Smooth muscle cell of the brain vasculature (primary cell): Measurements from ENCODE around the gene ATRIP.
"Not testable (repeated sequence)": the region's sequence is repeated elsewhere in the genome, so short reads cannot be mapped to it uniquely, and the experiment has no call there.

Experiments used
- DNase-seq: peaks from one replicate; pipeline ENCODE4 v3.0.0-alpha.2; 2012; ENCODE audit warnings: low read depth, low spot score

The ATRIP gene

GRCh38 chr3:48436477-48436787, 10.1 kb upstream of the ATRIP start:
- DNase-seq: no peak

GRCh38 chr3:48436855-48437254, 9.7 kb upstream of the ATRIP start:
- DNase-seq: no peak

GRCh38 chr3:48437812-48438211, 8.7 kb upstream of the ATRIP start:
- no peak for DNase-seq

GRCh38 chr3:48439820-48440589, 6.5 kb upstream of the ATRIP start, which contains the start of the genes CCDC51 and TMA7:
Gene CCDC51 (minus strand): TSS chr3:48440119. CDS start chr3:48435128, 4,991 bp downstream.
Gene TMA7 (plus strand): TSS chr3:48440257. CDS start chr3:48440297, 40 bp downstream.
- DNase-seq: peak; percentile 85

- no peak for DNase-seq
Observed at GRCh38 chr3:48440590-48440958, 6.0 kb upstream of the ATRIP start.

- DNase-seq: no peak
Observed at GRCh38 chr3:48441940-48442339, 4.6 kb upstream of the ATRIP start.

- DNase-seq: no peak
Observed at GRCh38 chr3:48445277-48445882, 1.2 kb upstream of the ATRIP start.

GRCh38 chr3:48446043-48446424, 503 bp upstream of the ATRIP start:
- no peak for DNase-seq

GRCh38 chr3:48451270-48451669, 4.7 kb downstream of the ATRIP start:
- no peak for DNase-seq

- no peak for DNase-seq
Observed at GRCh38 chr3:48456456-48456855, 9.9 kb downstream of the ATRIP start.

- DNase-seq: no peak
Observed at GRCh38 chr3:48459331-48459730, 12.8 kb downstream of the ATRIP start.

GRCh38 chr3:48459773-48460516, 13.4 kb downstream of the ATRIP start:
- DNase-seq: no peak

GRCh38 chr3:48460517-48460902, 14.0 kb downstream of the ATRIP start:
- DNase-seq: no peak

- DNase-seq: not testable (repeated sequence)
Observed at GRCh38 chr3:48461767-48462166, 15.2 kb downstream of the ATRIP start.

- no peak for DNase-seq
Observed at GRCh38 chr3:48463703-48464102, 17.2 kb downstream of the ATRIP start.

- DNase-seq: no peak
Observed at GRCh38 chr3:48464713-48465221, 18.2 kb downstream of the ATRIP start.

GRCh38 chr3:48465237-48465530, 18.6 kb downstream of the ATRIP start:
- DNase-seq: no peak

- DNase-seq: peak; percentile 98
Observed at GRCh38 chr3:48465531-48466378, 19.2 kb downstream of the ATRIP start.

GRCh38 chr3:48466386-48467109, 20.0 kb downstream of the ATRIP start:
- DNase-seq: no peak

GRCh38 chr3:48467110-48467454, 20.5 kb downstream of the ATRIP start:
- no peak for DNase-seq
